Gastrocnemius medialis (tissue), 4 donors: Measurements from ENCODE around the gene C2orf92. TPM values are rescaled to one million over a fixed set of nuclear protein-coding genes. Genes with fewer than 3 reads are reported as not detected.

Experiments
- ATAC-seq, 2 donors: fragments of 150-250 bp; one replicate each; pipeline ENCODE4 v1.9.1; 2016
- DNase-seq, 2 donors: peaks; one replicate each; pipeline ENCODE4 v3.0.0-alpha.2; 2019
- H3K27ac ChIP-seq, 4 donors: fragments of 200-600 bp; sonication (generic); 1 replicate in 1 of 4; 2 replicates in 3 of 4; pipeline ENCODE4 v1.5.1; 2016 to 2018; ENCODE audit warnings: mild to moderate bottlenecking in 2 of 4, moderate library complexity in 1 of 4
- H3K27me3 ChIP-seq, 3 donors: fragments of 200-600 bp; sonication (generic) in 2 of 3; 1 replicate in 1 of 3; 2 replicates in 2 of 3; pipeline versions ENCODE4 v1.5.1 to v1.6.0; 2016 to 2019; ENCODE audit warnings: mild to moderate bottlenecking in 1 of 3, moderate library complexity in 1 of 3
- H3K36me3 ChIP-seq, 2 donors: fragments of 200-600 bp; sonication (generic) in 1 of 2; one replicate each; pipeline ENCODE4 v1.5.1; 2017 to 2018
- H3K4me1 ChIP-seq, 2 donors: fragments of 200-600 bp; sonication (generic) in 1 of 2; one replicate each; pipeline ENCODE4 v1.5.1; 2016 to 2017; ENCODE audit warnings: mild to moderate bottlenecking in 2 of 2
- H3K4me3 ChIP-seq, 4 donors: fragments of 200-600 bp; sonication (generic) in 3 of 4; 1 replicate in 1 of 4; 2 replicates in 3 of 4; pipeline ENCODE4 v1.5.1; 2016 to 2019; ENCODE audit warnings: mild to moderate bottlenecking in 2 of 4
- H3K9me3 ChIP-seq, 3 donors: fragments of 200-600 bp; sonication (generic) in 2 of 3; 1 replicate in 1 of 3; 2 replicates in 2 of 3; pipeline ENCODE4 v1.5.1; 2016 to 2019
- POLR2A ChIP-seq, 2 donors: fragments of 450-650 bp; IDR thresholded peaks; one replicate each; pipeline ENCODE4 v1.6.1; 2017; ENCODE audit warnings: antibody characterized with exemption in 2 of 2, mild to moderate bottlenecking in 2 of 2, moderate library complexity in 2 of 2
- in situ Hi-C, 4 donors: fragments of 200-750 bp; cut with MboI; loops; one replicate each; pipeline versions ENCODE4 v1.15.0 to v1.8.0; 2017; ENCODE audit warnings: low sequenced_read_pairs in 4 of 4
- intact Hi-C: fragments of 100-400 bp; cut with DNase I; formaldehyde crosslinking; loops from one replicate; pipeline ENCODE4 v1.15.1; 2023; ENCODE audit warnings: low total_unique reads
- total RNA-seq, 4 donors: library from RNA; depleted of rRNA; stranded (reverse); fragments of >200 nt; gene quantifications; one replicate each; pipeline versions ENCODE4 v1.1.0 to v1.2.3, GENCODE V29; 2016
- TF ChIP-seq, protein P1 (sequence below), 5 experiments: fragments of 450-650 bp in 3 of 5; fragments of 200-600 bp in 2 of 5; sonication (generic) in 2 of 5; IDR thresholded peaks in 4 of 5; conservative IDR thresholded peaks in 1 of 5; 1 replicate in 4 of 5; 2 replicates in 1 of 5; pipeline ENCODE4 v1.5.1; 2016 to 2019; ENCODE audit warnings: antibody characterized with exemption in 5 of 5, mild to moderate bottlenecking in 3 of 5, moderate library complexity in 3 of 5

C2orf92 gene
- total RNA-seq, 4 donors from 2014 or later, result 0.85 to 4.2 TPM; not detected in 2

DNA sequence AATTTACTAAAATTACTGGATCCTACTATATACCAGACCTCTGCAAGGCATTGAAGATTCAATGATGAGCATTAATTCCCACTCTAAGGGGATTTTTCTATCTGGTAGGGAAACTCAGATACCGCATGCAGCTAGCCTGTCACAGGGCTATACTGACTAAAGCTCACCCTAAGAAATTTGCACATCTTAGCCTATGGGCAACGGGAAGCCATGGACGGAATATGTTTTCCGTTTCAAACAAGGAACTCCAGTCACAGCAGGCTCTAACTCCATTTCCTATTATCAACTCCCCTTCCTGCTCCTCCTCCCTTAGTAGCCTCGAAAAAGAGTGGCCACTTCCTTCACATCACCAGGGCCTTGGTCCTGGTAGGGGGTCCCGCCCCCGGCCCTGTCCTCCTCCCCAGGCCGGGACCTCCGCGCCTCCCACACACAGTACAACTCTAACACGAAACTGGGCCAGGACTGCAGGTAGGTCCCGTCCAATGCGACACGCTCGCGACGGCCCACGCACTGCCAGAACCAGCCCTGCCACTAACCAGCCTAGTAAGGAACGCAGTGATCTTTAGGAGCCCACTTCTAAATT, 24.3 kb upstream of the C2orf92 start:
- DNase-seq (no peak), ATAC-seq (peak; percentile 17 to 51)
- Histone ChIP-seq H3K9me3 (no peaks in the 10 kb centered on the region), H3K4me1 (peaks cover 15% of the 10 kb centered on the region in 2 donors), H3K4me3 (peak overlapping the region; percentile 85 to 97 (median 94)), H3K36me3 (peaks cover 0 to 33% of the 10 kb centered on the region in 2 donors), H3K27me3 (no peaks in the 10 kb centered on the region), H3K27ac (peak overlapping the region; percentile 90 to 98 (median 98))
- in situ Hi-C loops (no loop called here), intact Hi-C loops (loop anchor here (2.0 to 10.0 kb wide), 2 partner anchors 50 to 52 kb away; no protein-coding TSS in a partner anchor)
- no peak for TF ChIP-seq POLR2A (IDR thresholded peaks at IDR 0.05)
- TF ChIP-seq, protein P1, sequence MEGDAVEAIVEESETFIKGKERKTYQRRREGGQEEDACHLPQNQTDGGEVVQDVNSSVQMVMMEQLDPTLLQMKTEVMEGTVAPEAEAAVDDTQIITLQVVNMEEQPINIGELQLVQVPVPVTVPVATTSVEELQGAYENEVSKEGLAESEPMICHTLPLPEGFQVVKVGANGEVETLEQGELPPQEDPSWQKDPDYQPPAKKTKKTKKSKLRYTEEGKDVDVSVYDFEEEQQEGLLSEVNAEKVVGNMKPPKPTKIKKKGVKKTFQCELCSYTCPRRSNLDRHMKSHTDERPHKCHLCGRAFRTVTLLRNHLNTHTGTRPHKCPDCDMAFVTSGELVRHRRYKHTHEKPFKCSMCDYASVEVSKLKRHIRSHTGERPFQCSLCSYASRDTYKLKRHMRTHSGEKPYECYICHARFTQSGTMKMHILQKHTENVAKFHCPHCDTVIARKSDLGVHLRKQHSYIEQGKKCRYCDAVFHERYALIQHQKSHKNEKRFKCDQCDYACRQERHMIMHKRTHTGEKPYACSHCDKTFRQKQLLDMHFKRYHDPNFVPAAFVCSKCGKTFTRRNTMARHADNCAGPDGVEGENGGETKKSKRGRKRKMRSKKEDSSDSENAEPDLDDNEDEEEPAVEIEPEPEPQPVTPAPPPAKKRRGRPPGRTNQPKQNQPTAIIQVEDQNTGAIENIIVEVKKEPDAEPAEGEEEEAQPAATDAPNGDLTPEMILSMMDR (IDR thresholded peaks at IDR 0.05 in 4 of 5, conservative IDR thresholded peaks at IDR 0.05 in 1 of 5), result no peak

DNA sequence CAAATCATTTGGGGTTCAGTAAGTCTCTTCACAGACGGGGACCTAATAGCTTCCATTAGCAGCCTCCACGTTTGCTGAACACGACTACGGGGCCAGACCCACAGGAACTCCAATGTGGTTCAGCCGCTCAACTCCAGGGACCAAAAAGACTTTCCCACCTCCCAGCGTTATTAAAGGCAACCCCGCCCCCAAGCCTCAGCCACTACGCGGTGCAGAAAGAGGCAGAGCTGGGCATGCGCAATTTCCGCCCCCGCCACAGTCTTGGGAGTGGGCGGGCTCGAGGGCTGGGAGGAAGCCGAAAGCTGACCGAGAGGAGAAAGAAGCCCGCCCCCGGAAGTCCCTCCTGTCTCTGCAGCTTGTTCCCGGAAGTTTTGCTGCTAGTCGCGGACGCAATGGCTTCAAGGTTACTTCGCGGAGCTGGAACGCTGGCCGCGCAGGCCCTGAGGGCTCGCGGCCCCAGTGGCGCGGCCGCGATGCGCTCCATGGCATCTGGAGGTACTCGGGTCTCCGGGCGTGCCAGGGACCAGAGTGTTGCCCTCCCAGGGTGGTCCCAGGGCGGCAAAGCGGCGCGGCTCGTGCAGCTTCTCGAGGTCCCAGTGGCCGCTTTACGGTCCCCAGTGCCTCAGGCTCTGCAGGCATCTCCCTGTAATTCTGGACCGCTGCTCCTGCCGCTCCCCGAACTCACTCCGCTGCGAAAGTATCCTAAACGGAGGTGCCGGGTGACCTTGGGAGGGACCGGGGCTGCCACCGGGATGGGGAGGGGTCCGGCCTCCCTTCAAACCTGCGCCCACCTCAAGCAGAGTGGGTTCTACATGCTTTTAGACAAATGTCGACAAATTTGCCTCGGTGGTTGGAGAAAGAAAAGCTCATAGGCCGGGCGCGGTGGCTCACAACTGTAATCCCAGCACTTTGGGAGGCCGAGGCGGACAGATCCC, 23.6 kb upstream of the C2orf92 start, which contains the start of gene COX5B:
Gene COX5B, plus strand, starts transcription at position 368 of the 935 bp plus-strand sequence. Its CDS starts 25 bp downstream, at position 393.
- in situ Hi-C loops, result no loop called here
- ATAC-seq (peak; percentile 98), DNase-seq (peak; percentile 98)
- intact Hi-C loops, result loop anchor here (1.0 to 10.0 kb wide), 3 partner anchors 17 to 51 kb away; no protein-coding TSS in a partner anchor
- peak within 1 kb of the TSS; percentile 85 to 97 (median 94) for H3K4me3 ChIP-seq
- peaks cover 0 to 37% of the 10 kb centered on the region in 2 donors for H3K36me3 ChIP-seq
- H3K9me3 ChIP-seq, result no peaks in the 10 kb centered on the region
- peak within 1 kb of the TSS; percentile 90 to 98 (median 98) for H3K27ac ChIP-seq
- H3K27me3 ChIP-seq, result no peaks in the 10 kb centered on the region
- TF ChIP-seq POLR2A (IDR thresholded peaks at IDR 0.05), result peak; percentile 78 to 84
- TF ChIP-seq, protein P1 (IDR thresholded peaks at IDR 0.05 in 4 of 5, conservative IDR thresholded peaks at IDR 0.05 in 1 of 5), result peak in 1 of 5 experiments; percentile 23
- H3K4me1 ChIP-seq, result peaks cover 15% of the 10 kb centered on the region in 2 donors

DNA sequence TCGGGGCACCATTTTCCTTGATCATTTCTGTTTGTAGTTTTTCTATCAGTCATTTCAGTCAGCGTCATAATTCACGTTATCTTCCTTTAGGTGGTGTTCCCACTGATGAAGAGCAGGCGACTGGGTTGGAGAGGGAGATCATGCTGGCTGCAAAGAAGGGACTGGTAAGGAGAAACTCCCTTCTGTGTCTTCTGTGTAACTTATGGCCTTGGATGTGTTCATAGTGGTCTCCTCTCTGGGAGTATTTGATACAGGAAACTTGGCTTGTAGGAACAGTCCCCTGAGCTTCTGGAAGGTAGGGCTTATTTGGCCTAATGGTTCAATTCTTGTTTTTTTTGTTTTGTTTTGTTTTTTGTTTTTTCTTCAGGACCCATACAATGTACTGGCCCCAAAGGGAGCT, 22.5 kb upstream of the C2orf92 start:
- intact Hi-C loops, result loop anchor here (1.0 to 10.0 kb wide), 2 partner anchors 16 to 52 kb away; no protein-coding TSS in a partner anchor
- ATAC-seq, result no peak

DNA sequence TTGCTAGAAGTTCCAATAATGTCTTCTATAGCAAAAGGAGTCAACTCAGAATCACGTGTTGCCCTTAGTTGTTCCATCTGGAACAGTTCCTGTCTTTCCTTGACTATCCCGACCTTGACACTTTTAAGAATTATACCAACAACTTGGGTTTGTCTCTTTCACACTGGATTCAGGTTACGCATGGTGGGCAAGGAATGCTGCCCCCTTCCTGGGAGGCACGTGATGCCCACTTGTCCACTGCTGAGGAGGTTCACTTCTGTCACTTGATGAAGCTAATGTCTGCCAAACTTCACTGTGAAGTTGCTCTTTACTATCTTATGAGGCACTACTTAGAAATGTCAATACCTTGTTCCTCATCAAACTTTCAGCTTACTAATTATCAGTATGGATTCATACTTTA, 18.4 kb upstream of the C2orf92 start:
- H3K27me3 ChIP-seq, result no peaks in the 10 kb centered on the region
- in situ Hi-C loops (loop anchor here in 1 of 4 donors (25.0 kb wide), 1 partner anchor 1114 kb away; the partner anchor contains the start of gene ARID5A), intact Hi-C loops (no loop called here)

More for the DNA sequence above, 22.5 kb upstream of the C2orf92 start:
- Histone ChIP-seq H3K9me3 (no peaks in the 10 kb centered on the region), H3K36me3 (peaks cover 0 to 37% of the 10 kb centered on the region in 2 donors), H3K27me3 (no peaks in the 10 kb centered on the region), H3K27ac (peak overlapping the region; percentile 90 to 98 (median 98)), H3K4me1 (peaks cover 15% of the 10 kb centered on the region in 2 donors), H3K4me3 (peak overlapping the region; percentile 85 to 97 (median 94))
- no peak for DNase-seq
- no peak for TF ChIP-seq POLR2A (IDR thresholded peaks at IDR 0.05)
- TF ChIP-seq, protein P1 (IDR thresholded peaks at IDR 0.05 in 4 of 5, conservative IDR thresholded peaks at IDR 0.05 in 1 of 5), result no peak
- in situ Hi-C loops, result no loop called here

More for the DNA sequence above, 18.4 kb upstream of the C2orf92 start:
- Histone ChIP-seq H3K4me1 (peaks cover 8 to 9% of the 10 kb centered on the region in 2 donors), H3K4me3 (no peak overlapping the region), H3K27ac (peak overlapping the region in 2 of 4 donors; percentile 34 to 42), H3K9me3 (no peaks in the 10 kb centered on the region), H3K36me3 (peaks cover 0 to 44% of the 10 kb centered on the region in 2 donors)
- no peak for DNase-seq
- no peak for ATAC-seq
- TF ChIP-seq, protein P1 (IDR thresholded peaks at IDR 0.05 in 4 of 5, conservative IDR thresholded peaks at IDR 0.05 in 1 of 5), result no peak
- TF ChIP-seq POLR2A (IDR thresholded peaks at IDR 0.05), result no peak
